Right renal pelvis (tissue), 4 donors: ENCODE measurements around the gene FTCD. TPM values are rescaled to one million over a fixed set of nuclear protein-coding genes. Genes with fewer than 3 reads are reported as not detected.
"Not testable (repeated sequence)": the region's sequence is repeated elsewhere in the genome, so short reads cannot be mapped to it uniquely, and the experiment has no call there.

Experiments used
- DNase-seq, 4 donors: peaks; one replicate each; pipeline ENCODE4 v3.0.0-alpha.2; 2013; ENCODE audit warnings: low read depth in 4 of 4, low spot score in 3 of 4, missing footprints in 1 of 4
- polyA plus RNA-seq, 4 donors: library from polyadenylated mRNA; unstranded; fragments of 120-200 nt; gene quantifications; one replicate each; pipeline ENCODE4 v1.2.1, GENCODE V29; 2013; ENCODE audit not compliant: insufficient read length in 4 of 4

The FTCD gene
- polyA plus RNA-seq, 4 donors = 15.2 to 34.2 (median 27.7) TPM

- DNase-seq = no peak
Observed at GRCh38 chr21:46154955-46155513, 345 bp downstream of the FTCD start.

GRCh38 chr21:46154155-46154954, 1.0 kb downstream of the FTCD start:
- no peak for DNase-seq

- DNase-seq = peak in 1 of 4 donors; percentile 44
Observed at GRCh38 chr21:46153247-46154154, 1.9 kb downstream of the FTCD start.

GRCh38 chr21:46152927-46153246, 2.5 kb downstream of the FTCD start:
- no peak for DNase-seq

GRCh38 chr21:46151989-46152926, 3.1 kb downstream of the FTCD start:
- no peak for DNase-seq

GRCh38 chr21:46151261-46151988, 4.0 kb downstream of the FTCD start:
- DNase-seq = no peak

GRCh38 chr21:46150491-46151121, 4.8 kb downstream of the FTCD start:
- no peak for DNase-seq

GRCh38 chr21:46150073-46150472, 5.3 kb downstream of the FTCD start:
- DNase-seq = no peak

- DNase-seq = no peak
Observed at GRCh38 chr21:46149205-46149901, 6.0 kb downstream of the FTCD start.

- DNase-seq = no peak
Observed at GRCh38 chr21:46148106-46148505, 7.3 kb downstream of the FTCD start.

GRCh38 chr21:46147429-46147828, 8.0 kb downstream of the FTCD start:
- not testable (repeated sequence) for DNase-seq

GRCh38 chr21:46146856-46147255, 8.5 kb downstream of the FTCD start:
- no peak for DNase-seq

GRCh38 chr21:46145840-46146691, 9.3 kb downstream of the FTCD start:
- DNase-seq = no peak

- no peak for DNase-seq
Observed at GRCh38 chr21:46145159-46145839, 10.1 kb downstream of the FTCD start.

- DNase-seq = no peak
Observed at GRCh38 chr21:46144464-46145070, 10.8 kb downstream of the FTCD start.

GRCh38 chr21:46142582-46143473, 12.6 kb downstream of the FTCD start:
- DNase-seq = no peak
